ENCODE data around the gene IL12RB1. TPM values are rescaled to one million over a fixed set of nuclear protein-coding genes. Genes with fewer than 3 reads are reported as not detected.

The IL12RB1 gene
- not detected in 2 replicates for total RNA-seq

DNA sequence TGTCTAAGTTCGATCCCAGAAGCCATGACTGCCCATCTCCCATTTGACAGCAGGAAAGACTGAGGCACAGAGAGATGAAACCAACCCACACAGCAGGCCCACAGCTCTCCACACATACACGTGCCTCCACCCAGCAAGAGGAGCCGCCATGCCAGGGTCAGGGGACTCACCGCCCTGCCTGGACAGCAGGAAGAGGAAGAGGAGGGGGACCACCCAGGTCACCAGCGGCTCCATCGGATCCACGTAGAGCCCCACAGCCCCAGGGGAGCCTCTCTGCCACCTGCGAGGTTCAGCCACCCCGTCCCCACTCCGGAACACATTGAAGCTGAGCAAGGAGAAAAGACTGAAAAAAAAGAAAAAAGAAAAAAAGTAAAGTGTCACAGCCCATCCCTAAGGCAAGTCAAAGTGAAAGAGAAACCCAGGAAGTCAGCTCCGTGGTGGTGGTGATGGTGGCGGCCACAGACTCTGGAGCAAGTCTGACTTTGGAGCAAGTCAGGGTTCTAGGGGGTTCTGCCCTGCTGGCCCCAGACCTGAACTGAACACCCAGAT is at the start of gene IL12RB1:
Gene IL12RB1 (minus strand): TSS at position 345 of the 549 bp plus-strand sequence. CDS start 111 bp downstream, at position 234.
- TF ChIP-seq, protein P1, sequence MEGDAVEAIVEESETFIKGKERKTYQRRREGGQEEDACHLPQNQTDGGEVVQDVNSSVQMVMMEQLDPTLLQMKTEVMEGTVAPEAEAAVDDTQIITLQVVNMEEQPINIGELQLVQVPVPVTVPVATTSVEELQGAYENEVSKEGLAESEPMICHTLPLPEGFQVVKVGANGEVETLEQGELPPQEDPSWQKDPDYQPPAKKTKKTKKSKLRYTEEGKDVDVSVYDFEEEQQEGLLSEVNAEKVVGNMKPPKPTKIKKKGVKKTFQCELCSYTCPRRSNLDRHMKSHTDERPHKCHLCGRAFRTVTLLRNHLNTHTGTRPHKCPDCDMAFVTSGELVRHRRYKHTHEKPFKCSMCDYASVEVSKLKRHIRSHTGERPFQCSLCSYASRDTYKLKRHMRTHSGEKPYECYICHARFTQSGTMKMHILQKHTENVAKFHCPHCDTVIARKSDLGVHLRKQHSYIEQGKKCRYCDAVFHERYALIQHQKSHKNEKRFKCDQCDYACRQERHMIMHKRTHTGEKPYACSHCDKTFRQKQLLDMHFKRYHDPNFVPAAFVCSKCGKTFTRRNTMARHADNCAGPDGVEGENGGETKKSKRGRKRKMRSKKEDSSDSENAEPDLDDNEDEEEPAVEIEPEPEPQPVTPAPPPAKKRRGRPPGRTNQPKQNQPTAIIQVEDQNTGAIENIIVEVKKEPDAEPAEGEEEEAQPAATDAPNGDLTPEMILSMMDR (conservative IDR thresholded peaks at IDR 0.05; ENCODE audit: low read depth, low read length): no peak
- no peak for DNase-seq (ENCODE audit: low read depth)
- no peak within 1 kb of the TSS for H3K4me3 ChIP-seq (ENCODE audit: low read depth, low read length)

DNA sequence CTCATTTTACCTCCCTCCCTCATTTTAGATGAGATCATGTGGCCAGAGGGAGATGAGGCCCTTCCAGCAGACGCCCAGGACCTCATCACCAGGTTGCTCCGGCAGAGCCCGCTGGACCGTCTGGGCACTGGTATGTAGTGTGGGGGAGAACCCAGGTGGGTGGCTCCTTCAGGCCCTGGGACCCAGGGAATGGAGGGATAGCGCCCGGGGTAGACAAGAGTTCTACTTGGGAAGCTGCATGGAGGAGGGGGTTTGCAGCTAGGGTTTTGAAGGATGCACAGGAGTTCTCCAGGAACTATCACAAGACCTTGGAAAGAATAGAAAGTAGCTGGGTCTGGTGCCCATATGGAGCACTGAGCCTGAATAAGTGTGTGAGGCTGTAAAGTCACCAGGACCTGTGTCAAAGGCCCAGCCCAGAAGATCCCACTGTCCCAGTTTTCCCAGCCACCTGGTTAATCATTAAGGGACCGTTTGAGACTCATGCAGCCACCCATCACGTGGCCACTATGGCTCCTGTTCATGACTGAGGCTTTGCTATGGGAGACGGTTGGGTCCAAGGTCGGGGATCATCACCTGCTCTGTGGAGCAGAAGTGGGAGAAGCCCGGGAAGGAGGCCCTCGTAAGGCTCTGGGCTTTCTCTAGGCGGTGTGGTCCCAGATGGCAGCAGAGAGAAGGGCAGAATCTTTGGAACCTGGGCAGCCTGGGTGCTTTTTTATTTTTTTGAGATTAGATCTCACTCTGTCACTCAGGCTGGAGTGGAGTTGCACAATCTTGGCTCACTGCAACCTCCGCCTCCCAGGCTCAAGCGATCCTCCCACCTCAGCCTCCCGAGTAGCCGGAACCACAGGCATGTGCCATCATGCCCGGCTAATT is 49.2 kb upstream of the IL12RB1 start:
- no peak for DNase-seq (ENCODE audit: low read depth)
- TF ChIP-seq, protein P1 (conservative IDR thresholded peaks at IDR 0.05; ENCODE audit: low read depth, low read length): no peak
- H3K4me3 ChIP-seq (ENCODE audit: low read depth, low read length): no peak overlapping the region

DNA sequence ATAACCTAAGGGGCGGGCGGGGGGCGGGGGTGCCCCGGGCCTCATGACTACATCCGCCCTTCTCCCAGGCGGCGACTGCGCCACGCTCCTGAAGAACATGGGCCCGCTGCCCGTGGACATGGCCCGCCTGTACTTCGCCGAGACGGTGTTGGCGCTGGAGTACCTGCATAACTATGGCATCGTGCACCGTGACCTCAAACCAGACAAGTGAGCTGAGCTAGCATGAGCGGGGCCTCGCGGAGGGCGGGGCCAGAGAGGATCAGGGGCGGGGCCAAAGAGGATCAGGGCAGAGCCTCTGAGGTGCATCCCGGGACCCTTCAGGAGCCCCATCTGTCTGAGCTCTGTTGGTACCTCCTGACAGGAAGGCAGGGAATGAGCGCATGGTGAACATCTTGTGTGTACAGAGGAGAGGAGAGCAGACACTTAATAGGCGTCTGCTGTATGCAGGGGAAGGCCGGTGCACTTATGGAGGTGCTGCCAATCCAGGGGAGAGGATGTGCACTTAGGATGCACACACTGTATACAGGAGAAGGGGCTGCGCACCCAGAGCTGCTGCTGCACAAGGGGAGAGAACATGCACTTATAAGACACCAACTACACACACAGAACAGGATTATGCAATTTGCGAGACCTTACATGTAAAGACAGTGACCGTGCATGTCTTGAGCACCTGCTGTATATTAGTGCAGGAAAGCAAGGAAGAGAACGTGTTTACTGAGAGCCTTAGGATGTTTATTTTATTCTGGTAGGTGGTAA is 45.3 kb upstream of the IL12RB1 start:
- DNase-seq (ENCODE audit: low read depth): no peak
- H3K4me3 ChIP-seq (ENCODE audit: low read depth, low read length): no peak overlapping the region
- TF ChIP-seq, protein P1 (conservative IDR thresholded peaks at IDR 0.05; ENCODE audit: low read depth, low read length): no peak

DNA sequence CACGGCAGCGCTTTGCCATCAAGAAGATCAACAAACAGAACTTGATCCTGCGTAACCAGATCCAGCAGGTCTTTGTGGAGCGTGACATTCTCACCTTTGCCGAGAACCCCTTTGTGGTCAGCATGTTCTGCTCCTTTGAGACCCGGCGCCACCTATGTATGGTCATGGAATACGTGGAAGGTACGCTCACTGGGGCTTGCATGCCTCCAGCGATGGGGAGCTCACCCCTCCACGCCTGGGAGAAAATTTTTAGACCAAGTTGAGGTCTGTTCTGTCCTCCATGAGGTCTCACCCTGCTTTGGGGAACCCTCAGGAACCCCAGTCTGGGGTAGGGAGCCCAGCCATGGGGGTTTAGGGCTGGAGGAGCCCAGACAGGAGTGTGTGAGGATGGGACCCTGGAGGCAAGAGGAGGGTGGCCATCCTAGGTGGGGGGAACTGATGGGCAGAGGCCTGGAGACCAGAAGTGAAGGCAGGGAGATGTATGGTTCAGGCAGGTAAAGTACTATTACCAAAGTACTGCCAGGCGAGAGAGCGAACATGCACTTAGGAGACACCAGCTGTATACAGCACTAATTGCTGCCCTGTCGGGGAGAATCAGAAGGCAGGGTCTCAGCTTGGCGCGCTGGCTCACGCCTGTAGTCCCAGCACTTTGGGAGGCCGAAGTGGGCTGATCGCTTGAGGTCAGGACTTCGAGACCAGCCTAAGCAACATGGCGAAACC is 43.9 kb upstream of the IL12RB1 start:
- no peak overlapping the region for H3K4me3 ChIP-seq (ENCODE audit: low read depth, low read length)
- TF ChIP-seq, protein P1 (conservative IDR thresholded peaks at IDR 0.05; ENCODE audit: low read depth, low read length): no peak
- DNase-seq (ENCODE audit: low read depth): no peak

DNA sequence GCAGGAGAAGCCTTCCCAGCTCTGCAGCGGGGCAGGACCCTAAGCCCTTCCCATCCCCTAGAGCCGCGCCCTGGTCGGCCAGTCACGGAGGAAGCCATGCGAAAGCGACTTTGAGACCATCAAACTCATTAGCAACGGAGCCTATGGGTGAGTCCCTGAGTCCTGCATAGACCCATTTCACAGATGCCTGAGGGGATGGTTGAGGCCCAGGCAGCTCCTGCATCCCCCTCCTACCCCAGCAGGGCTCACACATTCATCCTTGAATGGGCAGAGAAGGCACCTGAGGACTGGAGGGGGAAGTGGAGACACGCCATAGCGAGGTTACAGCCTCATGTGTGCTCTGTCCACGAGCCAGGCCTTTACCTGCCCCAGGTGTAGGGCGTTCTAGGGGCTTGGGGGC is 42.1 kb upstream of the IL12RB1 start:
- TF ChIP-seq, protein P1 (conservative IDR thresholded peaks at IDR 0.05; ENCODE audit: low read depth, low read length): no peak
- H3K4me3 ChIP-seq (ENCODE audit: low read depth, low read length): no peak overlapping the region
- DNase-seq (ENCODE audit: low read depth): no peak

DNA sequence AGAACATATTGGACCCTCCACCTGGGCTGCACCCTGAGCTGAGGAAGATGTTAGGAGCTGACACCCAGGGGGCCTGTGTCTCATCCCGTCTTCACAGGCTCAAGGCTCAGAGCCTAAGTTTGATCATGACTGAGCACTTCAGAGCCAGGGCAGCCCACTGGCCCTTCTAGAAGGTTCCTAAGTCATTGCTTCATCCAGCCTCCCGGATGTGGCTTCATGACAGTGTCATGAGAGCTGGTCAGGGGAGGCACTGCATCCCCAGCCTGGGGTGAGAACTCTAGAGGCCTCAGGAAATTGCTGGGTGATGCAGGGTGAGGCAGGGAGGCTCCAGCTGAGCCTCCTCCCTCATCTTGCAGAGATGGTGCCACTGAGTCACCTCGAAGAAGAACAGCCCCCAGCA is 41.3 kb upstream of the IL12RB1 start:
- DNase-seq (ENCODE audit: low read depth): no peak
- TF ChIP-seq, protein P1 (conservative IDR thresholded peaks at IDR 0.05; ENCODE audit: low read depth, low read length): no peak
- no peak overlapping the region for H3K4me3 ChIP-seq (ENCODE audit: low read depth, low read length)

Measured in epithelial cell of proximal tubule (primary cell).